PC-9 (cell line): ENCODE measurements around the gene PRKG1.

ENCODE experiments used
- CTCF ChIP-seq: fragments of 200-600 bp; sonication (generic); conservative IDR thresholded peaks from 2 replicates; pipeline ENCODE4 v1.6.1; 2017; ENCODE audit warnings: mixed run types, antibody characterized with exemption, mild to moderate bottlenecking, moderate library complexity
- EZH2 ChIP-seq: fragments of 200-600 bp; sonication (generic); IDR thresholded peaks from 2 replicates; pipeline ENCODE4 v1.8.0; 2017; ENCODE audit warnings: antibody characterized with exemption, low read depth

GRCh38 chr10:51485668-51486067, 411.4 kb downstream of the PRKG1 start:
- TF ChIP-seq CTCF (no peak), EZH2 (no peak)
